Testis (tissue), 2 donors: ENCODE results near the gene PRKCA.

ENCODE experiments used
- POLR2A ChIP-seq: fragments of 450-650 bp; IDR thresholded peaks from one replicate; pipeline ENCODE4 v1.6.1; 2017; ENCODE audit warnings: antibody characterized with exemption, mild to moderate bottlenecking, moderate library complexity
- TF ChIP-seq, protein P1 (sequence below), 3 experiments: fragments of 450-650 bp in 2 of 3; fragments of 200-600 bp in 1 of 3; sonication (generic) in 1 of 3; IDR thresholded peaks; one replicate each; pipeline ENCODE4 v1.5.1; 2016 to 2019; ENCODE audit warnings: antibody characterized with exemption in 3 of 3, mild to moderate bottlenecking in 2 of 3, moderate library complexity in 1 of 3

DNA sequence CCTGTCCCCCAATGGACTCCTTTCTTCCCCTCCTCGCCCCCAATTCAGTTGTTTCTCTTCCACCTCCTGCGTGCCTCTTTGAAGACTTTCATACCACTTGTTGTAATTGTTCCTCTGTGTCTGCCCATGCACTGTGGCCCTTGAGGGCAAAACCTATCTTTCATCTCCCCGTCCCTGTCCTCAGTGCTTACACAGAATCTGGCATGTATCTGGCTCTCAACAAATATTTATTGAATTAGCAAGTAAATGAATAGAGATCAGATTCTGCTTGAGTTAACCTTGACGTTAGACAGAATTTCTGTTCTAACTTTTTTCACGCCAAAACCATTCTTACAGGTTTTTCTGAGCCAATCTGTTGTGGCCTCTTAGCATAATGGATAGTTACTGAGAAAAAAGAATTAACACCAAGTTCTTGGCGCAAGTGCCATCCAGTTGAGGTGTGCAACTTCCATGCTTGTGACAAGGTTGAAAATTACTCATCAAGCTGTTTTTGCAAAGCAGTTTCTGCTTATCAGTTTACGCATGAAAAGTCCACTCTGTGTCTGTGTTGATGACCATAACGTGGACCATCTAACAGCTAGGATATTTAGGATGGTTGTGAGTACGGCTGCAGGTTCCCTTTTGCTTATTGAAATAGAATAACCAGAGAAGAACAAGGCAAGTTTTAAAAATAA is 215.1 kb downstream of the PRKCA start:
- TF ChIP-seq, protein P1, sequence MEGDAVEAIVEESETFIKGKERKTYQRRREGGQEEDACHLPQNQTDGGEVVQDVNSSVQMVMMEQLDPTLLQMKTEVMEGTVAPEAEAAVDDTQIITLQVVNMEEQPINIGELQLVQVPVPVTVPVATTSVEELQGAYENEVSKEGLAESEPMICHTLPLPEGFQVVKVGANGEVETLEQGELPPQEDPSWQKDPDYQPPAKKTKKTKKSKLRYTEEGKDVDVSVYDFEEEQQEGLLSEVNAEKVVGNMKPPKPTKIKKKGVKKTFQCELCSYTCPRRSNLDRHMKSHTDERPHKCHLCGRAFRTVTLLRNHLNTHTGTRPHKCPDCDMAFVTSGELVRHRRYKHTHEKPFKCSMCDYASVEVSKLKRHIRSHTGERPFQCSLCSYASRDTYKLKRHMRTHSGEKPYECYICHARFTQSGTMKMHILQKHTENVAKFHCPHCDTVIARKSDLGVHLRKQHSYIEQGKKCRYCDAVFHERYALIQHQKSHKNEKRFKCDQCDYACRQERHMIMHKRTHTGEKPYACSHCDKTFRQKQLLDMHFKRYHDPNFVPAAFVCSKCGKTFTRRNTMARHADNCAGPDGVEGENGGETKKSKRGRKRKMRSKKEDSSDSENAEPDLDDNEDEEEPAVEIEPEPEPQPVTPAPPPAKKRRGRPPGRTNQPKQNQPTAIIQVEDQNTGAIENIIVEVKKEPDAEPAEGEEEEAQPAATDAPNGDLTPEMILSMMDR (IDR thresholded peaks at IDR 0.05): no peak
- no peak for TF ChIP-seq POLR2A
